GM12891 (cell line): ENCODE measurements around the gene GNB1L.

Source experiments
- POLR2A ChIP-seq: IDR thresholded peaks from 2 replicates; pipeline ENCODE4 v1.6.1; 2011; ENCODE audit warnings: low read depth, low read length, control low read depth
- POLR2AphosphoS5 ChIP-seq: IDR thresholded peaks from 2 replicates; pipeline ENCODE4 v1.6.1; 2011; ENCODE audit warnings: low read depth, low read length, control low read depth
- POU2F2 ChIP-seq: IDR thresholded peaks from 2 replicates; pipeline ENCODE4 v1.6.1; 2011; ENCODE audit warnings: low read depth, mild to moderate bottlenecking, control low read depth, low read length, moderate library complexity
- SPI1 ChIP-seq: IDR thresholded peaks from 2 replicates; pipeline ENCODE4 v1.6.1; 2011; ENCODE audit warnings: low read depth, low read length, control low read depth
- TAF1 ChIP-seq: IDR thresholded peaks from 2 replicates; pipeline ENCODE4 v1.6.1; 2011; ENCODE audit warnings: low read depth, low read length, control low read depth

DNA sequence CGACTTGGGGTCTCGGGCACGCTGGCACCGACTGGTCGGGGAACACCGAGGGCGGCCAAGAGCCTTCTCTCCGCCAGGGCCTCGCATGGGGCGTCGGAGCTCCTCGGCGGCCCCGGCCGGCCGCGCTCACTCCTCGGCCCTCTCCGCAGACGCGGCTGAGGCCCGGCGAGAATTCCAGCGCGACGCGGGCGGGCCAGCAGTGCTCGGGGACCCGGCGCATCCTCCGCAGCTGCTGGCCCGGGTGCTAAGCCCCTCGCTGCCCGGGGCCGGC, 88.5 kb downstream of the GNB1L start:
- TF ChIP-seq POLR2A (no peak), TAF1 (no peak), POLR2AphosphoS5 (no peak), POU2F2 (no peak), SPI1 (no peak)
